Upper lobe of left lung (tissue), 4 donors: ENCODE results near the gene NRIP2.

Experiments used
- EP300 ChIP-seq, 4 donors: sonication (generic); formaldehyde crosslinking; IDR thresholded peaks; one replicate each; pipeline ENCODE4 v1.5.1; 2017; ENCODE audit warnings: antibody characterized with exemption in 4 of 4, control low read depth in 2 of 4
- POLR2A ChIP-seq, 4 donors: fragments of 450-650 bp; IDR thresholded peaks; one replicate each; pipeline ENCODE4 v1.5.1; 2016 to 2017; ENCODE audit warnings: antibody characterized with exemption in 4 of 4, mild to moderate bottlenecking in 2 of 4
- POLR2AphosphoS5 ChIP-seq, 2 donors: sonication (generic); formaldehyde crosslinking; IDR thresholded peaks; one replicate each; pipeline ENCODE4 v1.5.1; 2017; ENCODE audit warnings: antibody characterized with exemption in 2 of 2
- TF ChIP-seq, protein P1 (sequence below), 6 experiments: fragments of 450-650 bp in 4 of 6; fragments of 200-600 bp in 2 of 6; sonication (generic) in 2 of 6; IDR thresholded peaks; one replicate each; pipeline ENCODE4 v1.5.1; 2016 to 2019; ENCODE audit warnings: antibody characterized with exemption in 6 of 6

DNA sequence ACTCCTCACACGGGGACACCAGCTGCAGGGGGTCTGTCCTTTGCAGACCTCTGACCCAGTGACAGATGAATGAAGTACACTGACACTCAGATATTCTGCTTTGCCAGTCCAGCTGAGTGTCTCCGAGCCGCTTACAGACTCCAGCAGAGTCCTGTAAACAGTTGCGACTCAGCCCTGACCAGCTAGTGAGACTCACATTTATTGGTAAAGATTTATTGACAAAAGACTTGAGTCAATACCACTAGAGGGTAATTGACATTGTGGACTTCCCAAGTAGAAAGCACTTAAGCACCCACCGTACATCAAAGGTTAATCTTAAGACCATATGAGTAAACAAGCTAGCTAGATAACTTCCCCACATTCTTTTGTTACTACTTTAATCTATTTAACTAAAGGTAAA lies 49.8 kb downstream of the NRIP2 start:
- TF ChIP-seq, protein P1, sequence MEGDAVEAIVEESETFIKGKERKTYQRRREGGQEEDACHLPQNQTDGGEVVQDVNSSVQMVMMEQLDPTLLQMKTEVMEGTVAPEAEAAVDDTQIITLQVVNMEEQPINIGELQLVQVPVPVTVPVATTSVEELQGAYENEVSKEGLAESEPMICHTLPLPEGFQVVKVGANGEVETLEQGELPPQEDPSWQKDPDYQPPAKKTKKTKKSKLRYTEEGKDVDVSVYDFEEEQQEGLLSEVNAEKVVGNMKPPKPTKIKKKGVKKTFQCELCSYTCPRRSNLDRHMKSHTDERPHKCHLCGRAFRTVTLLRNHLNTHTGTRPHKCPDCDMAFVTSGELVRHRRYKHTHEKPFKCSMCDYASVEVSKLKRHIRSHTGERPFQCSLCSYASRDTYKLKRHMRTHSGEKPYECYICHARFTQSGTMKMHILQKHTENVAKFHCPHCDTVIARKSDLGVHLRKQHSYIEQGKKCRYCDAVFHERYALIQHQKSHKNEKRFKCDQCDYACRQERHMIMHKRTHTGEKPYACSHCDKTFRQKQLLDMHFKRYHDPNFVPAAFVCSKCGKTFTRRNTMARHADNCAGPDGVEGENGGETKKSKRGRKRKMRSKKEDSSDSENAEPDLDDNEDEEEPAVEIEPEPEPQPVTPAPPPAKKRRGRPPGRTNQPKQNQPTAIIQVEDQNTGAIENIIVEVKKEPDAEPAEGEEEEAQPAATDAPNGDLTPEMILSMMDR (IDR thresholded peaks at IDR 0.05): no peak
- no peak for TF ChIP-seq EP300 (IDR thresholded peaks at IDR 0.05)
- no peak for TF ChIP-seq POLR2AphosphoS5 (IDR thresholded peaks at IDR 0.05)
- no peak for TF ChIP-seq POLR2A (IDR thresholded peaks at IDR 0.05)
